Cardiac muscle cell (in vitro differentiated cells and primary cell): ENCODE measurements around the gene GTF2IRD1. TPM values are rescaled to one million over a fixed set of nuclear protein-coding genes. Genes with fewer than 3 reads are reported as not detected.
"Not testable (repeated sequence)": the region's sequence is repeated elsewhere in the genome, so short reads cannot be mapped to it uniquely, and the experiment has no call there.

Experiments used
- DNase-seq, 2 donors: peaks; one replicate each; pipeline versions ENCODE4 v3.0.0 to v3.0.0-alpha.2; 2010 to 2017; ENCODE audit warnings: low read depth in 1 of 2, low spot score in 1 of 2
- H3K27ac ChIP-seq: fragments of 200-600 bp; sonication (generic); 2 replicates; pipeline ENCODE4 v1.5.1; 2016
- H3K27me3 ChIP-seq: fragments of 200-600 bp; sonication (generic); 2 replicates; pipeline ENCODE4 v1.6.0; 2016; ENCODE audit warnings: control low read depth
- H3K36me3 ChIP-seq: fragments of 200-600 bp; sonication (generic); 2 replicates; pipeline ENCODE4 v1.5.1; 2016; ENCODE audit warnings: control low read depth
- H3K4me1 ChIP-seq: fragments of 200-600 bp; sonication (generic); 2 replicates; pipeline ENCODE4 v1.8.1; 2017; ENCODE audit warnings: low read depth, mild to moderate bottlenecking, mixed run types
- H3K4me3 ChIP-seq: fragments of 200-600 bp; sonication (generic); 2 replicates; pipeline ENCODE4 v1.5.1; 2016; ENCODE audit warnings: mild to moderate bottlenecking
- H3K9me3 ChIP-seq: fragments of 200-600 bp; sonication (generic); 2 replicates; pipeline ENCODE4 v1.5.1; 2017; ENCODE audit warnings: low read depth, mild to moderate bottlenecking, control low read depth
- polyA plus RNA-seq: library from polyadenylated mRNA; unstranded; fragments of >200 nt; fragmentation: Nextera tagmentation; extraction: Ambion mirVana; gene quantifications from 2 replicates; pipeline ENCODE4 v1.2.1, GENCODE V29; 2016
- total RNA-seq: library from RNA; depleted of rRNA; stranded (reverse); fragments of >200 nt; gene quantifications from 2 replicates; pipeline ENCODE4 v1.2.3, GENCODE V29; 2016
- TF ChIP-seq, protein P1 (sequence below): IDR thresholded peaks from 2 replicates; pipeline ENCODE4 v1.5.1; 2012; ENCODE audit warnings: low read depth, mild to moderate bottlenecking, low read length

The GTF2IRD1 gene
- total and polyA plus RNA-seq, 2 experiments from 2014 or later: 29.6 to 51.4 TPM

DNA sequence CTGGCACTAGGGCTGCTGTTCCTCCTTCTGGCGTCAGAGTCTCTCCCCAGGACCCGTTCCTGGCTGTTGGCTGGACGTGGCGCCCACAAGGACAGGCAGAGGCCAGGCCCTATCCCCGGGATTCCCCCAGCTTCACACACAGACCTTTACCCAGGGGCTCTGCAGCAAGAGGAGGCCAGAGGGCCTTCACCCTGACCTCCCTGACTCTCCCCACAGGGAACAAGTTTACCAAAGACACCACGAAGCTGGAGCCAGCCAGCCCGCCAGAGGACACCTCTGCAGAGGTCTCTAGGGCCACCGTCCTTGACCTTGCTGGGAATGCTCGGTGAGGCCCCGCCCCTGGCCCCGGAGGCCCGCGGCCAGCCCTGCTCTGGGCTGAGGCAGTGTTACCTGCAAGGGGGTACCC is 82.2 kb downstream of the GTF2IRD1 start:
- no peaks in the 10 kb centered on the region for H3K4me1 ChIP-seq
- H3K4me3 ChIP-seq: no peak overlapping the region
- peaks cover 5% of the 10 kb centered on the region for H3K36me3 ChIP-seq
- DNase-seq: no peak
- TF ChIP-seq, protein P1, sequence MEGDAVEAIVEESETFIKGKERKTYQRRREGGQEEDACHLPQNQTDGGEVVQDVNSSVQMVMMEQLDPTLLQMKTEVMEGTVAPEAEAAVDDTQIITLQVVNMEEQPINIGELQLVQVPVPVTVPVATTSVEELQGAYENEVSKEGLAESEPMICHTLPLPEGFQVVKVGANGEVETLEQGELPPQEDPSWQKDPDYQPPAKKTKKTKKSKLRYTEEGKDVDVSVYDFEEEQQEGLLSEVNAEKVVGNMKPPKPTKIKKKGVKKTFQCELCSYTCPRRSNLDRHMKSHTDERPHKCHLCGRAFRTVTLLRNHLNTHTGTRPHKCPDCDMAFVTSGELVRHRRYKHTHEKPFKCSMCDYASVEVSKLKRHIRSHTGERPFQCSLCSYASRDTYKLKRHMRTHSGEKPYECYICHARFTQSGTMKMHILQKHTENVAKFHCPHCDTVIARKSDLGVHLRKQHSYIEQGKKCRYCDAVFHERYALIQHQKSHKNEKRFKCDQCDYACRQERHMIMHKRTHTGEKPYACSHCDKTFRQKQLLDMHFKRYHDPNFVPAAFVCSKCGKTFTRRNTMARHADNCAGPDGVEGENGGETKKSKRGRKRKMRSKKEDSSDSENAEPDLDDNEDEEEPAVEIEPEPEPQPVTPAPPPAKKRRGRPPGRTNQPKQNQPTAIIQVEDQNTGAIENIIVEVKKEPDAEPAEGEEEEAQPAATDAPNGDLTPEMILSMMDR: no peak
- H3K27me3 ChIP-seq: no peaks in the 10 kb centered on the region
- H3K9me3 ChIP-seq: no peaks in the 10 kb centered on the region
- peak overlapping the region; percentile 51 for H3K27ac ChIP-seq

DNA sequence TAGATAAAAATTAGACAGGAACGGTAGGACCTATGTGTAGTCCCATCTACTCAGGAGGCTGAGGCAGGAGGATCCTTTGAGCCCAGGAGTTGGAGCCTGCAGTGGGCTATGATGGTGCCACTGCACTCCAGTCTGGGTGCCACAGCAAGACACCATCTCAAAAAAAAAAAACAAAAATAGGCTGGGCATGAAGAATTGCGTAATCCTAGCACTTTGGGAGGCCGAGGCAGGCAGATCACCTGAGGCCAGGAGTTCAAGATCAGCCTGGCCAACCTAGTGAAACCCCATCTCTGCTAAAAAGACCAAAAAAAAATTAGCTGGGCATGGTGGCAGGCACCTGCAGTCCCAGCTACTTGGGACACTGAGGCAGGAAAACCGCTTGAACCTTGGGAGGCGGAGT is 88.2 kb downstream of the GTF2IRD1 start:
- H3K27ac ChIP-seq, H3K36me3 ChIP-seq, H3K4me1 ChIP-seq, H3K27me3 ChIP-seq, H3K9me3 ChIP-seq, DNase-seq, H3K4me3 ChIP-seq: not testable (repeated sequence)

DNA sequence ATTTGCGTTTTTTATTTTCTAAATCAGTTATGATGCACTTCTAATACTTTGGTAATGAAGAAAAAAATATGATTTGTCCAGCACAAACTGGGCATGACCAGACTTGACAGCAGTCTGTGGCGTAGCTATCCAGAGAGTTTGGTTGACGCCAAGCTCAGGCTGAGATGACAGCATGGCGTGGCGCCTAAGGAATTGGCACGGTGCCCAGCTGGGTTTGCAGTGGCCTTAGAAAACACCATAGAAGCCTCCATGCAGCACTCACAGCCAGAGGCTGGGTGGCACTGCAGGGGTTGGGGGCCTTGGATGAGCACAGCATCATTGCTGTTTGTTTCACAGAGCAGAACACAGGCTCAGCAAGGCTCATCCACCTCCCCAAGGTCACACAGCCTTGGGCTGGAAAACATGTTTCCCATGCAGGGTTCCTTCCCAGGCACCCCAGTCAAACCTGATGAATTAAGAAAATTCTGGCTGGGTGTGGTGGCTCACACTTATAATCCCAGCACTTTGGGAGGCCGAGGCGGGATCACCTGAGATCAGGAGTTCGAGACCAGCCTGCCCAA is 88.9 kb downstream of the GTF2IRD1 start:
- TF ChIP-seq, protein P1: no peak
- H3K27me3 ChIP-seq: no peaks in the 10 kb centered on the region
- peak in 1 of 2 donors; percentile 9 for DNase-seq

DNA sequence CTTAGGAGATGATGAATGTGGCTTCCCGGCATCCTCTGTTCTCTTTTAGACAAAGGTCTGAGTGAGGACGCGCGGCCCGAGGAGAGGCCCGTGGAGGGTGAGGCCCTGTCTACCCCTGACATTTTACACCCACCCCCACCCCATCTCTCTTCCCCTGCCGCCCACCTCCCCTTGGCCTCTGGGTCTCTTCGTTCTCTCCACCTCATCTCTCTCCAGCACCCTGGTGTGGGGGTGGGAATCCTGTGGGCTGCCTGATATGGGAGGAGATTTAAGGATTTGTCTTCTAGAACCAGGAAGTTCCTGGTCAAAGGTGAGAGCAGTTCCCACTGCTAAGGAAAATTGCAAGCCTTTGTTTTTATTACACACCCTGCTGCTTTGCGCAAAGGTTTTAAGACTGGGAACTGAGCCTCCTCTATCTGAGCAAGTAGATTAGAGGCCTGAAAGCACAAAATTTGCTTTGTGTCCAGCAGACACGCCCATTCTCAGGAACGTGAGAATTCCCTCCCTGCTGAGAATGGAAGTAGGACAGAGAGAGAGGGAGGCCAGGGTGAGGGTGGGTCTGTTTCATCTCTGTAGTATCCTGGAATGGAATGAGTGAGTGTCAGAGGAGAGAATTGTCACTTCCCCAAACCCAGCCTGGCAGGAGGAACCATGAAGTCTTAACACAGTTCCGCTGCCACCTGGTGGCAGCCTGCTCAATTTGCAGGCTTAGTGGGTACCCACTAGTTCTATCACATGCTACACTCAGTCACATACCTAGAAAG is 91.2 kb downstream of the GTF2IRD1 start:
- peak; percentile 46 to 67 for DNase-seq
- Histone ChIP-seq H3K9me3 (no peaks in the 10 kb centered on the region), H3K27me3 (no peaks in the 10 kb centered on the region), H3K27ac (no peak overlapping the region), H3K4me1 (no peaks in the 10 kb centered on the region), H3K4me3 (no peak overlapping the region), H3K36me3 (peaks cover 5% of the 10 kb centered on the region)
- TF ChIP-seq, protein P1: peak; percentile 62

More for the DNA sequence above, 88.9 kb downstream of the GTF2IRD1 start:
- Histone ChIP-seq H3K27ac (no peak overlapping the region), H3K36me3 (peaks cover 9% of the 10 kb centered on the region), H3K4me1 (no peaks in the 10 kb centered on the region), H3K4me3 (no peak overlapping the region), H3K9me3 (no peaks in the 10 kb centered on the region)

DNA sequence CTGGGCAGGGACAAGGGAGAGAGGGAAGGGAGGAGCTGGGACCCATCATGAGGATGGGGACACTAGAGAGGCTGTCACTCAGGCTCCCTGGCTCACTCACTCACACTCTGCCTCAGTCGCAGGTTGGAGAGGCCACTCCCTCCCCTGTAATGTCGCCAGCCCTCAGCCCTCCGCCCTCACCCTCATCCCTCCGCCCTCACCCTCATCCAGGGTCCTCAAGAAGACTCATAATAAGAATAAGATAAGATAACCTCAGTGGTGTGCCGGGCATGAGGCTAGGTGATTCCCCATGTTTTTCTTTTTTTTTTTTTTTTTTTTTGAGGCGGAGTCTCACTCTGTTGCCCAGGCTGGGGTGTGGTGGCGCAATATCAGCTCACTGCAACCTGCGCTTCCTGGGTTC is 92.2 kb downstream of the GTF2IRD1 start:
- no peak for DNase-seq
- H3K36me3 ChIP-seq: peaks cover 4% of the 10 kb centered on the region
- H3K9me3 ChIP-seq: no peaks in the 10 kb centered on the region
- no peaks in the 10 kb centered on the region for H3K4me1 ChIP-seq
- H3K27me3 ChIP-seq: no peaks in the 10 kb centered on the region
- no peak overlapping the region for H3K4me3 ChIP-seq
- no peak overlapping the region for H3K27ac ChIP-seq
- TF ChIP-seq, protein P1: no peak

DNA sequence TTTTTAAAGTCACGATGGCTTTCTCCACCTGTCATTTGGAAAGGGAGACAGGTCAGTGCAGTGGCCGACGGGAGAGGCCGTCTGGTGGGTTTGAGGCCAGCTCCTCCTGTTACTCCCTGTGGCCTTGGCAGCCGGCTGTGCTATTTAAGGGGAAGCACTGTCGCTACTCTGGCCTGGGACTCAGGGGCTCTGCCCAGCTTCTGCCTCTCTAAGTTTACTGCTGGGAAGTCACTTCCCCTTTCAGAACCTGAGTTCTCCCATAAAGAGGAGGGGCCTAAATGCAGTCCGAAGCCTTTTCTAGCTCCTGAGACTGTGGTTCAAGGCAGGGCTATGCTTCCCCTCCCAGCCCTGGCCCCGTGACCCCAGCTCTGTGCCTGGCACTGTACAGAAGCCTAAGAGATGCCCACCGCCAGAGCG is 99.9 kb downstream of the GTF2IRD1 start:
- Histone ChIP-seq H3K36me3 (peaks cover 11% of the 10 kb centered on the region), H3K27ac (peak overlapping the region; percentile 12)
- not testable (repeated sequence) for DNase-seq, H3K4me3 ChIP-seq, H3K27me3 ChIP-seq, H3K4me1 ChIP-seq, H3K9me3 ChIP-seq
